SU-DHL-6 (cell line): ENCODE results near the gene SLC9A1.
"Not testable (repeated sequence)": the region's sequence is repeated elsewhere in the genome, so short reads cannot be mapped to it uniquely, and the experiment has no call there.

ENCODE experiments used
- H2AFZ ChIP-seq: fragments of 200-600 bp; sonication (generic); 2 replicates; pipeline ENCODE4 v1.6.1; 2014; ENCODE audit warnings: low read depth, mild to moderate bottlenecking, moderate library complexity, mixed read lengths, antibody characterized with exemption, low read length; ENCODE audit not compliant: severe bottlenecking
- H3F3A ChIP-seq: fragments of 200-600 bp; shearing (Covaris generic); 2 replicates; pipeline ENCODE4 v1.6.0; 2016; ENCODE audit warnings: antibody characterized with exemption, mild to moderate bottlenecking; ENCODE audit not compliant: insufficient read depth
- H3K27ac ChIP-seq: fragments of 200-600 bp; sonication (generic); 2 replicates; pipeline ENCODE4 v1.5.1; 2016; ENCODE audit warnings: low read depth, mild to moderate bottlenecking, low read length, moderate library complexity, mixed read lengths
- H3K27me3 ChIP-seq: fragments of 200-600 bp; sonication (generic), shearing (Covaris generic); 2 replicates; pipeline ENCODE4 v1.6.0; 2014; ENCODE audit warnings: mild to moderate bottlenecking, low read length
- H3K36me3 ChIP-seq: fragments of 200-600 bp; sonication (generic); 2 replicates; pipeline ENCODE4 v1.6.1; 2014; ENCODE audit warnings: mild to moderate bottlenecking, low read length, mixed read lengths
- H3K4me2 ChIP-seq: fragments of 300-600, 200-600 bp; shearing (Covaris generic), sonication (generic); 2 replicates; pipeline ENCODE4 v1.6.0; 2014; ENCODE audit warnings: low read length, low read depth, mild to moderate bottlenecking; ENCODE audit not compliant: poor library complexity, severe bottlenecking
- H3K4me3 ChIP-seq: fragments of 200-600 bp; sonication (generic); 2 replicates; pipeline ENCODE4 v1.5.1; 2014; ENCODE audit warnings: antibody characterized with exemption, low read length, mild to moderate bottlenecking, mixed read lengths; ENCODE audit not compliant: insufficient read depth, poor library complexity, severe bottlenecking
- H3K79me2 ChIP-seq: fragments of 200-600 bp; sonication (generic); 2 replicates; pipeline ENCODE4 v1.6.1; 2014; ENCODE audit warnings: mild to moderate bottlenecking, low read length, moderate library complexity; ENCODE audit not compliant: insufficient read depth
- H3K9ac ChIP-seq: fragments of 200-600 bp; sonication (generic); 2 replicates; pipeline ENCODE4 v1.7.0; 2014; ENCODE audit warnings: mild to moderate bottlenecking, low read length
- H3K9me2 ChIP-seq: fragments of 200-600 bp; sonication (generic); replicated peaks from 2 replicates; pipeline ENCODE4 v1.6.1; 2014; ENCODE audit warnings: low read length; ENCODE audit not compliant: insufficient read depth
- H3K9me3 ChIP-seq: fragments of 200-600 bp; sonication (generic); 2 replicates; pipeline ENCODE4 v1.6.1; 2014; ENCODE audit warnings: low read length, mixed read lengths; ENCODE audit not compliant: insufficient read depth
- H4K20me1 ChIP-seq: fragments of 200-600 bp; sonication (generic); 2 replicates; pipeline ENCODE4 v1.6.1; 2014; ENCODE audit warnings: low read depth, mild to moderate bottlenecking, antibody characterized with exemption, low read length, moderate library complexity, mixed read lengths
- EZH2phosphoT487 ChIP-seq: fragments of 200-600 bp; sonication (generic), shearing (Covaris generic); conservative IDR thresholded peaks from 2 replicates; pipeline ENCODE4 v1.6.1; 2018; ENCODE audit warnings: mild to moderate bottlenecking, antibody characterized with exemption, low read length, moderate library complexity, mixed read lengths
- TF ChIP-seq, protein P1 (sequence below): fragments of 200-600 bp; sonication (generic); IDR thresholded peaks from one replicate; pipeline ENCODE4 v1.5.1; 2017; ENCODE audit warnings: antibody characterized with exemption, mild to moderate bottlenecking, low read length, moderate library complexity; ENCODE audit not compliant: insufficient read depth, poor library complexity, severe bottlenecking

The SLC9A1 gene

DNA sequence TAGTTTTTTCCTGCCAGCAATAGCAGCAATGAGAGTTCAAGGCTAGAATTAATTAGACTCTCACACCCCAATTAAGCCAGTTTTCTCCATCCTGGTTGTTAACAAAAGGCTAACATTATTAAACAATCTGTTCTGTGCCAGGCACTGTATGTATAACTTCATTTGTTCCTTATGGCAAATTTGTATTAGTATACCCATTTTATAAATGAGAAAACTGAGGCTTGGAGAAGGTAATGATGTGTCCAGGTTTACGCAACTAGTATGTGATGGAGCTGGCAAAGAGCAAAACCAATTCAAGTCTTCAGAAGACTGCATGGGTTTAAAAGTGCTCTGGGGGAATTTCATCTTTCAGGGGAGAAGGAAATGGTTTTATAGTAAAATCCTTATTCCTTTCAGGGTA, 38.3 kb upstream of the SLC9A1 start:
- Histone ChIP-seq H3K9me2 (no peaks in the 10 kb centered on the region), H2AFZ (no peak overlapping the region), H3K36me3 (no peaks in the 10 kb centered on the region), H3K9ac (no peak overlapping the region), H4K20me1 (no peaks in the 10 kb centered on the region), H3K9me3 (no peaks in the 10 kb centered on the region), H3K27me3 (no peaks in the 10 kb centered on the region), H3K79me2 (no peaks in the 10 kb centered on the region), H3K4me3 (no peak overlapping the region), H3K27ac (no peak overlapping the region), H3K4me2 (no peak overlapping the region), H3F3A (no peaks in the 10 kb centered on the region)
- TF ChIP-seq, protein P1, sequence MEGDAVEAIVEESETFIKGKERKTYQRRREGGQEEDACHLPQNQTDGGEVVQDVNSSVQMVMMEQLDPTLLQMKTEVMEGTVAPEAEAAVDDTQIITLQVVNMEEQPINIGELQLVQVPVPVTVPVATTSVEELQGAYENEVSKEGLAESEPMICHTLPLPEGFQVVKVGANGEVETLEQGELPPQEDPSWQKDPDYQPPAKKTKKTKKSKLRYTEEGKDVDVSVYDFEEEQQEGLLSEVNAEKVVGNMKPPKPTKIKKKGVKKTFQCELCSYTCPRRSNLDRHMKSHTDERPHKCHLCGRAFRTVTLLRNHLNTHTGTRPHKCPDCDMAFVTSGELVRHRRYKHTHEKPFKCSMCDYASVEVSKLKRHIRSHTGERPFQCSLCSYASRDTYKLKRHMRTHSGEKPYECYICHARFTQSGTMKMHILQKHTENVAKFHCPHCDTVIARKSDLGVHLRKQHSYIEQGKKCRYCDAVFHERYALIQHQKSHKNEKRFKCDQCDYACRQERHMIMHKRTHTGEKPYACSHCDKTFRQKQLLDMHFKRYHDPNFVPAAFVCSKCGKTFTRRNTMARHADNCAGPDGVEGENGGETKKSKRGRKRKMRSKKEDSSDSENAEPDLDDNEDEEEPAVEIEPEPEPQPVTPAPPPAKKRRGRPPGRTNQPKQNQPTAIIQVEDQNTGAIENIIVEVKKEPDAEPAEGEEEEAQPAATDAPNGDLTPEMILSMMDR, result no peak
- no peak for TF ChIP-seq EZH2phosphoT487

- Histone ChIP-seq H3K9ac (no peak overlapping the region), H3K27ac (no peak overlapping the region), H3K27me3 (no peaks in the 10 kb centered on the region), H3K36me3 (no peaks in the 10 kb centered on the region), H3K4me3 (no peak overlapping the region), H3K4me2 (no peak overlapping the region), H3K9me2 (no peaks in the 10 kb centered on the region), H4K20me1 (no peaks in the 10 kb centered on the region), H3K9me3 (no peaks in the 10 kb centered on the region), H3F3A (no peaks in the 10 kb centered on the region), H3K79me2 (no peaks in the 10 kb centered on the region), H2AFZ (no peak overlapping the region)
- TF ChIP-seq, protein P1, result no peak
- no peak for TF ChIP-seq EZH2phosphoT487
These were observed 37.2 kb upstream of the SLC9A1 start for GRCh38 chr1:27192039-27192529.

- not testable (repeated sequence) for H2AFZ ChIP-seq, H3K9me2 ChIP-seq, H3K36me3 ChIP-seq, H3K79me2 ChIP-seq, H3K4me3 ChIP-seq, H3K4me2 ChIP-seq, H3K27ac ChIP-seq, H4K20me1 ChIP-seq, H3K9ac ChIP-seq, H3K27me3 ChIP-seq, H3F3A ChIP-seq
- H3K9me3 ChIP-seq, result peaks cover 15% of the 10 kb centered on the region; the same call in 1 of the 2 replicates
These were observed 29.7 kb upstream of the SLC9A1 start for GRCh38 chr1:27184665-27185064.

DNA sequence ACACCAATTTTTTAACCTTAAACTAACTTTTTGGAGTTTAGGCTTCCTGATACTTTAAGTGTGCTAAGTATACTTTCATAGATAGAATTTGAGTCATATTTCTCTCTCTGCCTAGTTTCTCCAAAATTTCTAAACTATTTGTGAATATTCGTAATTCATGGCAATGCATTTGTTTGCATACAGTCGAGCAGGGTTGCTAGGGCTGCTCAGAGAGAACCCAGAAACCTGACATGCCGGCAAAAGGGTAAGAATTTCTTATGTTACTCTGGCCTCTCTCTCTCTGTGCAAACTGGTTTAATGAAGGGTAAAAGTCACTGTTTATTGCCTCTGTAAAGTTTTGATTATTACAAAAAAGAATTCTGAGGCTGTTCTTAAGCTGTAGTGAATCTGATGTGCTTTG, 25.1 kb upstream of the SLC9A1 start:
- H3K36me3 ChIP-seq, result no peaks in the 10 kb centered on the region
- H2AFZ ChIP-seq, result no peak overlapping the region
- H4K20me1 ChIP-seq, result no peaks in the 10 kb centered on the region
- no peaks in the 10 kb centered on the region for H3K79me2 ChIP-seq
- H3K27me3 ChIP-seq, result no peaks in the 10 kb centered on the region
- H3K9me2 ChIP-seq, result no peaks in the 10 kb centered on the region
- H3K4me3 ChIP-seq, result peak overlapping the region; percentile 10
- H3K27ac ChIP-seq, result no peak overlapping the region
- no peak for TF ChIP-seq EZH2phosphoT487
- TF ChIP-seq, protein P1, result no peak
- H3K4me2 ChIP-seq, result no peak overlapping the region
- no peak overlapping the region for H3K9ac ChIP-seq
- no peaks in the 10 kb centered on the region for H3F3A ChIP-seq
- H3K9me3 ChIP-seq, result peaks cover 18% of the 10 kb centered on the region; the same call in 1 of the 2 replicates
